NCI-H524 treated with DMSO at 0.1 percent for 48 hours (cell line): ENCODE measurements around the gene MKRN2OS.

ENCODE experiments used
- DNase-seq: peaks from one replicate; lab custom pipeline; 2025; lab: John Stamatoyannopoulos, UW

The MKRN2OS gene

GRCh38 chr3:12545473-12545791 lies at the start of gene MKRN2OS:
Gene MKRN2OS, minus strand, starts transcription at chr3:12545499. Its CDS starts 35 bp downstream, at chr3:12545464.
- no peak for DNase-seq

- DNase-seq, result peak; percentile 76
Measured at GRCh38 chr3:12593473-12593872, 48.2 kb upstream of the MKRN2OS start.

- DNase-seq, result no peak
Measured at GRCh38 chr3:12591997-12592715, 46.9 kb upstream of the MKRN2OS start.

- DNase-seq, result no peak
Measured at GRCh38 chr3:12591456-12591855, 46.2 kb upstream of the MKRN2OS start.

- DNase-seq, result no peak
Measured at GRCh38 chr3:12590096-12590495, 44.8 kb upstream of the MKRN2OS start.

- DNase-seq, result peak; percentile 31
Measured at GRCh38 chr3:12588039-12589009, 43.0 kb upstream of the MKRN2OS start.

- DNase-seq, result no peak
Measured at GRCh38 chr3:12586403-12586802, 41.1 kb upstream of the MKRN2OS start.

- DNase-seq, result no peak
Measured at GRCh38 chr3:12585970-12586369, 40.7 kb upstream of the MKRN2OS start.

GRCh38 chr3:12585181-12585580 lies 39.9 kb upstream of the MKRN2OS start:
- DNase-seq, result no peak

- DNase-seq, result no peak
Measured at GRCh38 chr3:12584083-12584482, 38.8 kb upstream of the MKRN2OS start.

- DNase-seq, result no peak
Measured at GRCh38 chr3:12583280-12583679, 38.0 kb upstream of the MKRN2OS start.

GRCh38 chr3:12582730-12583129 lies 37.4 kb upstream of the MKRN2OS start:
- no peak for DNase-seq

- no peak for DNase-seq
Measured at GRCh38 chr3:12579905-12580304, 34.6 kb upstream of the MKRN2OS start.

- DNase-seq, result no peak
Measured at GRCh38 chr3:12579456-12579855, 34.2 kb upstream of the MKRN2OS start.

GRCh38 chr3:12578742-12579141 lies 33.4 kb upstream of the MKRN2OS start:
- DNase-seq, result no peak

- DNase-seq, result no peak
Measured at GRCh38 chr3:12577379-12577778, 32.1 kb upstream of the MKRN2OS start.

GRCh38 chr3:12574661-12575060 lies 29.4 kb upstream of the MKRN2OS start:
- DNase-seq, result no peak

GRCh38 chr3:12574131-12574530 lies 28.8 kb upstream of the MKRN2OS start:
- DNase-seq, result no peak

GRCh38 chr3:12571986-12572385 lies 26.7 kb upstream of the MKRN2OS start:
- DNase-seq, result no peak

GRCh38 chr3:12569836-12570235 lies 24.5 kb upstream of the MKRN2OS start:
- DNase-seq, result no peak

- no peak for DNase-seq
Measured at GRCh38 chr3:12568747-12569146, 23.4 kb upstream of the MKRN2OS start.

- no peak for DNase-seq
Measured at GRCh38 chr3:12566976-12567375, 21.7 kb upstream of the MKRN2OS start.

- DNase-seq, result no peak
Measured at GRCh38 chr3:12562451-12562850, 17.2 kb upstream of the MKRN2OS start.
